Endothelial cell of umbilical vein (primary cell): Measurements from ENCODE around the gene SPACA9. TPM values are rescaled to one million over a fixed set of nuclear protein-coding genes. Genes with fewer than 3 reads are reported as not detected.

Experiments used
- BruUV-seq: library from RNA; stranded (reverse); fragments of 400-500 nt; replicated peaks from 2 replicates; lab custom pipeline; 2021; lab: Mats Ljungman, UMichigan
- CTCF ChIA-PET: fragments of 300-600, 350-600 bp; sonication (Branson Sonifier 250); formaldehyde crosslinking; loops from one replicate; lab custom pipeline; 2021; ENCODE audit warnings: antibody characterized with exemption, inconsistent platforms; lab: Charles Lee
- POLR2A ChIA-PET: fragments of 300-600, 350-600 bp; sonication (Branson Sonifier 250); formaldehyde crosslinking; loops from one replicate; lab custom pipeline; 2021; ENCODE audit warnings: antibody characterized with exemption, inconsistent platforms; lab: Charles Lee
- DNase-seq: peaks from one replicate; pipeline ENCODE4 v3.0.0-alpha.2; 2011; ENCODE audit warnings: low read depth, low spot score
- FAIRE-seq: peaks from 2 replicates; lab custom pipeline; 2011; peaks lifted over from hg19 to GRCh38; lab: Jason Lieb, UNC
- H2AFZ ChIP-seq: 2 replicates; pipeline ENCODE4 v1.6.0; 2012; ENCODE audit warnings: low read depth, low read length, control low read depth, inconsistent platforms
- H3K27ac ChIP-seq: 2 replicates; pipeline ENCODE4 v1.5.1; 2011; ENCODE audit warnings: low read depth, mild to moderate bottlenecking, control low read depth, low read length, moderate library complexity; ENCODE audit not compliant: insufficient read depth
- H3K27me3 ChIP-seq, 2 experiments: 2 replicates each; pipeline versions ENCODE4 v1.6.0 to v1.6.1; 2011; ENCODE audit warnings: low read length in 2 of 2, mixed read lengths in 1 of 2; ENCODE audit not compliant: control insufficient read depth in 2 of 2, insufficient read depth in 2 of 2
- H3K36me3 ChIP-seq, 2 experiments: 2 replicates in 1 of 2; 3 replicates in 1 of 2; pipeline ENCODE4 v1.5.1; 2011; ENCODE audit warnings: low read length in 2 of 2, mild to moderate bottlenecking in 1 of 2, moderate library complexity in 1 of 2; ENCODE audit not compliant: control insufficient read depth in 2 of 2, insufficient read depth in 2 of 2; ENCODE audit errors: extremely low read depth in 1 of 2
- H3K4me1 ChIP-seq: 3 replicates; pipeline ENCODE4 v1.5.1; 2011; ENCODE audit warnings: mild to moderate bottlenecking, low read length; ENCODE audit not compliant: control insufficient read depth, insufficient read depth; ENCODE audit errors: extremely low read depth
- H3K4me2 ChIP-seq: 2 replicates; pipeline ENCODE4 v1.6.1; 2011; ENCODE audit warnings: low read length, control low read depth, mixed read lengths; ENCODE audit not compliant: insufficient read depth
- H3K4me3 ChIP-seq, 3 experiments: fragments of 200-600 bp in 1 of 3; sonication (generic), shearing (Covaris generic) in 1 of 3; replicated peaks in 1 of 3; 2 replicates each; pipeline ENCODE4 v1.5.1; 2011 to 2016; ENCODE audit warnings: control low read depth in 3 of 3, low read length in 3 of 3, mild to moderate bottlenecking in 2 of 3, inconsistent platforms in 1 of 3, low read depth in 1 of 3, moderate library complexity in 1 of 3; ENCODE audit not compliant: insufficient read depth in 1 of 3
- H3K79me2 ChIP-seq: 2 replicates; pipeline ENCODE4 v1.6.0; 2012; ENCODE audit warnings: low read length, inconsistent platforms; ENCODE audit not compliant: control insufficient read depth, insufficient read depth
- H3K9ac ChIP-seq: replicated peaks from 2 replicates; pipeline ENCODE3; 2011; ENCODE audit warnings: low read length, control low read depth; ENCODE audit not compliant: insufficient read depth; ENCODE audit errors: extremely low read depth
- H3K9me1 ChIP-seq: replicated peaks from 3 replicates; pipeline ENCODE4 v1.6.0; 2011; ENCODE audit warnings: mild to moderate bottlenecking, low read length; ENCODE audit not compliant: control insufficient read depth, insufficient read depth; ENCODE audit errors: extremely low read depth
- H3K9me3 ChIP-seq: replicated peaks from 2 replicates; pipeline ENCODE4 v1.5.1; 2012; ENCODE audit warnings: low read length, inconsistent platforms; ENCODE audit not compliant: control insufficient read depth, insufficient read depth
- H4K20me1 ChIP-seq: replicated peaks from 2 replicates; pipeline ENCODE3; 2011; ENCODE audit warnings: mild to moderate bottlenecking, low read length; ENCODE audit not compliant: control insufficient read depth, insufficient read depth; ENCODE audit errors: extremely low read depth
- EZH2 ChIP-seq: IDR thresholded peaks from 2 replicates; pipeline ENCODE4 v1.6.1; 2012; ENCODE audit warnings: borderline replicate concordance, low read depth, mild to moderate bottlenecking, moderate library complexity, low read length, inconsistent platforms; ENCODE audit not compliant: severe bottlenecking
- FOS ChIP-seq: IDR thresholded peaks from 2 replicates; pipeline ENCODE4 v1.6.1; 2011; ENCODE audit warnings: mild to moderate bottlenecking, low read length, moderate library complexity, borderline replicate concordance; ENCODE audit not compliant: insufficient read depth
- GATA2 ChIP-seq: IDR thresholded peaks from 2 replicates; pipeline ENCODE4 v1.7.0; 2011; ENCODE audit warnings: low read depth, mild to moderate bottlenecking, moderate library complexity, mixed read lengths, low read length; ENCODE audit not compliant: insufficient read length, insufficient read depth
- JUN ChIP-seq: IDR thresholded peaks from 2 replicates; pipeline ENCODE4 v1.6.1; 2011; ENCODE audit warnings: borderline replicate concordance, low read depth; ENCODE audit not compliant: insufficient read length, insufficient read depth
- MYC ChIP-seq: IDR thresholded peaks from one replicate; pipeline ENCODE4 v1.6.1; 2011; ENCODE audit warnings: mild to moderate bottlenecking, low read depth, low read length
- POLR2A ChIP-seq: IDR thresholded peaks from 2 replicates; pipeline ENCODE4 v1.6.1; 2012; ENCODE audit warnings: low read depth, mild to moderate bottlenecking, control low read depth, low read length
- POLR2AphosphoS5 ChIP-seq: IDR thresholded peaks from 2 replicates; pipeline ENCODE4 v1.6.1; 2012; ENCODE audit warnings: low read depth, mild to moderate bottlenecking, control low read depth, low read length, moderate library complexity; ENCODE audit not compliant: insufficient read depth
- dilution Hi-C: fragments of 300-500 bp; cut with MboI; formaldehyde crosslinking; loops from one replicate; pipeline ENCODE4 v1.15.0; 2019; ENCODE audit warnings: low sequenced_read_pairs; ENCODE audit not compliant: extremely low pct_ligation_motif_present
- intact Hi-C: fragments of 100-400 bp; cut with micrococcal nuclease; formaldehyde crosslinking; loops from one replicate; pipeline ENCODE4 v1.10.0; 2022
- polyA plus RNA-seq, 4 experiments: library from polyadenylated mRNA; depleted of rRNA in 3 of 4; stranded (reverse) in 3 of 4; unstranded in 1 of 4; fragments of >200 nt; gene quantifications; 2 replicates each; pipeline versions ENCODE4 v1.2.1 to v1.2.3, GENCODE V29; 2011 to 2012; ENCODE audit warnings: missing spikeins in 1 of 4
- total RNA-seq: library from RNA; stranded (reverse); gene quantifications from 2 replicates; pipeline ENCODE4 v1.2.3, GENCODE V29; 2021
- TF ChIP-seq, protein P1 (sequence below): IDR thresholded peaks from 2 replicates; pipeline ENCODE4 v1.6.1; 2011; ENCODE audit not compliant: insufficient read depth, insufficient read length
- TF ChIP-seq, protein P2 (sequence below), 2 donors: IDR thresholded peaks; 1 replicate in 1 of 2; 2 replicates in 1 of 2; pipeline ENCODE4 v1.5.1; 2011; ENCODE audit warnings: low read length in 2 of 2, mild to moderate bottlenecking in 2 of 2, moderate library complexity in 2 of 2, control low read depth in 1 of 2, inconsistent platforms in 1 of 2, low read depth in 1 of 2; ENCODE audit not compliant: insufficient read depth in 1 of 2; ENCODE audit errors: extremely low read depth in 1 of 2

Gene SPACA9
- total and polyA plus RNA-seq, 2 donors (not counting 3 experiments of a cell fraction or from before 2014, with no cell fraction given) = 2.6 to 3.6 TPM

DNA sequence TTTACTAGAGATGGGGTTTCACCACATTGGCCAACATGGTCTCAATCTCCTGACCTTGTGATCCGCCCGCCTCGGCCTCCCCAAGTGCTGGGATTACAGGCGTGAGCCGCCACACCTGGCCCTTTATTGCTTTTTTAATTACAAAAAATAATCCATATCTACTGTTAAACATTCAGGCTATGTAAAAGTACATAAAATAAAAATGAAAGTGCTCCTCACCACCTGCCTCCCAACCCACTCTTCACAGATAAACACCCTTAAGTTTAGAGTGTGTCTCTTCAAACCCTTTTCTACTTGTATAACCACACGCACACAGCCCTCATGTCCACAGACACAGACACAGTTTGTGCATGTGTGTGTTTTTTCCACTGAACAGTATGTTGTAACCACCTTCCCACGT, 49.0 kb downstream of the SPACA9 start:
- Histone ChIP-seq H3K9ac (no peak overlapping the region), H3K9me3 (no peaks in the 10 kb centered on the region), H3K27me3 (no peaks in the 10 kb centered on the region), H3K4me2 (no peak overlapping the region), H3K4me1 (no peaks in the 10 kb centered on the region), H4K20me1 (no peaks in the 10 kb centered on the region), H3K27ac (no peak overlapping the region), H3K36me3 (peaks cover under 1 to 13% of the 10 kb centered on the region in 2 experiments), H2AFZ (no peak overlapping the region), H3K9me1 (no peaks in the 10 kb centered on the region), H3K4me3 (no peak overlapping the region), H3K79me2 (no peaks in the 10 kb centered on the region)
- FAIRE-seq (no peak), DNase-seq (no peak)
- TF ChIP-seq MYC (no peak), EZH2 (no peak), JUN (no peak), GATA2 (no peak), POLR2AphosphoS5 (no peak), POLR2A (no peak), FOS (no peak)
- TF ChIP-seq, protein P1, sequence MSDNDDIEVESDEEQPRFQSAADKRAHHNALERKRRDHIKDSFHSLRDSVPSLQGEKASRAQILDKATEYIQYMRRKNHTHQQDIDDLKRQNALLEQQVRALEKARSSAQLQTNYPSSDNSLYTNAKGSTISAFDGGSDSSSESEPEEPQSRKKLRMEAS = no peak
- TF ChIP-seq, protein P2, sequence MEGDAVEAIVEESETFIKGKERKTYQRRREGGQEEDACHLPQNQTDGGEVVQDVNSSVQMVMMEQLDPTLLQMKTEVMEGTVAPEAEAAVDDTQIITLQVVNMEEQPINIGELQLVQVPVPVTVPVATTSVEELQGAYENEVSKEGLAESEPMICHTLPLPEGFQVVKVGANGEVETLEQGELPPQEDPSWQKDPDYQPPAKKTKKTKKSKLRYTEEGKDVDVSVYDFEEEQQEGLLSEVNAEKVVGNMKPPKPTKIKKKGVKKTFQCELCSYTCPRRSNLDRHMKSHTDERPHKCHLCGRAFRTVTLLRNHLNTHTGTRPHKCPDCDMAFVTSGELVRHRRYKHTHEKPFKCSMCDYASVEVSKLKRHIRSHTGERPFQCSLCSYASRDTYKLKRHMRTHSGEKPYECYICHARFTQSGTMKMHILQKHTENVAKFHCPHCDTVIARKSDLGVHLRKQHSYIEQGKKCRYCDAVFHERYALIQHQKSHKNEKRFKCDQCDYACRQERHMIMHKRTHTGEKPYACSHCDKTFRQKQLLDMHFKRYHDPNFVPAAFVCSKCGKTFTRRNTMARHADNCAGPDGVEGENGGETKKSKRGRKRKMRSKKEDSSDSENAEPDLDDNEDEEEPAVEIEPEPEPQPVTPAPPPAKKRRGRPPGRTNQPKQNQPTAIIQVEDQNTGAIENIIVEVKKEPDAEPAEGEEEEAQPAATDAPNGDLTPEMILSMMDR (IDR thresholded peaks at IDR 0.05; ENCODE audit: extremely low read depth in 1 of 2, insufficient read depth in 1 of 2, low read depth in 1 of 2, low read length in 2 of 2) = no peak
- ChIA-PET CTCF (no interaction called here), POLR2A (no interaction called here)
- dilution Hi-C loops = no loop called here
- intact Hi-C loops = no loop called here
- no TSS peak for BruUV-seq
